Measurements from ENCODE around the gene RALGAPB. TPM values are rescaled to one million over a fixed set of nuclear protein-coding genes. Genes with fewer than 3 reads are reported as not detected.
"Not testable (repeated sequence)": the region's sequence is repeated elsewhere in the genome, so short reads cannot be mapped to it uniquely, and the experiment has no call there.

RALGAPB gene
- total and polyA plus RNA-seq, 12 donors: 8.4 to 28.2 (median 25.6) TPM

DNA sequence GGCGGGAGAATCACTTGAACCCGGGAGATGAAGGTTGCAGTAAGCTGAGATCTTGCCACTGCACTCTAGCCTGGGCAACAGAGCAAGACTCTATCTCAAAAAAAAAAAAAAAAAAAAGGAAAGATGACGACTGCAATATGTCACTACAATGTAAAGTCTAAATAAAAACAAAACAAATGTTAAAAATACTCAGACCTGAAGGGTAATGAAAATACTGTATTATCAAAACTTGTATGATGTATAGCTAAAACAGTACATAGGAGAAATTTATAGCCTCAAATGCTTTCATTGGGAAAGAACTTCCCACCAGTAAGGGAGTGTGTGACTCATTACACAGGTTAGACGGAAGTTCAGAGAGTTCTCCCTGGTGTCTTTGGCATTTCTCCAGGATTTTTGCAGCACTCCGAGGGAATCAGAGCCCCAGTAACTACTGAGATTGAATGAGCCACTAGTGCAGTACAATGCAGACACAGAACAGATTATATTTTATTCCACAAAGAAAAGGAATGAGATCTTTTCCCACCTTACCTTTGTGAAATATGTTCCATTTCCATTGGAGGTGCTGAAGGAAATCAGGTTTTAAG lies 12.5 kb upstream of the RALGAPB start:
- 45 to 48% methylated on average over 5 of the region's 5 CpGs for WGBS, 2 donors
- peak in 1 of 2 donors; percentile 38 for DNase-seq
- peak in 7 of 8 donors; percentile 67 to 94 (median 87) for ATAC-seq
- H3K4me1 ChIP-seq: peaks cover 0 to 7% (median 0%) of the 10 kb centered on the region in 9 donors
- intact Hi-C loops (cut with DNase I): no loop called here
- H3K27me3 ChIP-seq: no peaks in the 10 kb centered on the region
- H3K9me3 ChIP-seq: no peaks in the 10 kb centered on the region
- peak overlapping the region in 1 of 10 donors; percentile 46 for H3K27ac ChIP-seq
- H3K36me3 ChIP-seq: no peaks in the 10 kb centered on the region
- H3K4me3 ChIP-seq: no peak overlapping the region
- TF ChIP-seq, protein P1, sequence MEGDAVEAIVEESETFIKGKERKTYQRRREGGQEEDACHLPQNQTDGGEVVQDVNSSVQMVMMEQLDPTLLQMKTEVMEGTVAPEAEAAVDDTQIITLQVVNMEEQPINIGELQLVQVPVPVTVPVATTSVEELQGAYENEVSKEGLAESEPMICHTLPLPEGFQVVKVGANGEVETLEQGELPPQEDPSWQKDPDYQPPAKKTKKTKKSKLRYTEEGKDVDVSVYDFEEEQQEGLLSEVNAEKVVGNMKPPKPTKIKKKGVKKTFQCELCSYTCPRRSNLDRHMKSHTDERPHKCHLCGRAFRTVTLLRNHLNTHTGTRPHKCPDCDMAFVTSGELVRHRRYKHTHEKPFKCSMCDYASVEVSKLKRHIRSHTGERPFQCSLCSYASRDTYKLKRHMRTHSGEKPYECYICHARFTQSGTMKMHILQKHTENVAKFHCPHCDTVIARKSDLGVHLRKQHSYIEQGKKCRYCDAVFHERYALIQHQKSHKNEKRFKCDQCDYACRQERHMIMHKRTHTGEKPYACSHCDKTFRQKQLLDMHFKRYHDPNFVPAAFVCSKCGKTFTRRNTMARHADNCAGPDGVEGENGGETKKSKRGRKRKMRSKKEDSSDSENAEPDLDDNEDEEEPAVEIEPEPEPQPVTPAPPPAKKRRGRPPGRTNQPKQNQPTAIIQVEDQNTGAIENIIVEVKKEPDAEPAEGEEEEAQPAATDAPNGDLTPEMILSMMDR (IDR thresholded peaks at IDR 0.05): no peak

DNA sequence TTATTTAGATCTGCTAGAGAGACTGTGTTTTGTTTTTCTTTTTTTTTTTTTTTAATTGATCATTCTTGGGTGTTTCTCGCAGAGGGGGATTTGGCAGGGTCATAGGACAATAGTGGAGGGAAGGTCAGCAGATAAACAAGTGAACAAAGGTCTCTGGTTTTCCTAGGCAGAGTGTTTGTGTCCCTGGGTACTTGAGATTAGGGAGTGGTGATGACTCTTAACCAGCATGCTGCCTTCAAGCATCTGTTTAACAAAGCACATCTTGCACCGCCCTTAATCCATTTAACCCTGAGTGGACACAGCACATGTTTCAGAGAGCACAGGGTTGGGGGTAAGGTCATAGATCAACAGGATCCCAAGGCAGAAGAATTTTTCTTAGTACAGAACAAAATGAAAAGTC lies 12.0 kb upstream of the RALGAPB start:
- H3K4me1 ChIP-seq; H3K9me3 ChIP-seq; intact Hi-C loops (cut with DNase I); H3K36me3 ChIP-seq; ATAC-seq; DNase-seq; H3K27me3 ChIP-seq; H3K4me3 ChIP-seq: not testable (repeated sequence)
- 0 to 14% methylated on average over 1 of the region's 2 CpGs for WGBS, 2 donors
- peak overlapping the region in 1 of 10 donors; percentile 46 for H3K27ac ChIP-seq

DNA sequence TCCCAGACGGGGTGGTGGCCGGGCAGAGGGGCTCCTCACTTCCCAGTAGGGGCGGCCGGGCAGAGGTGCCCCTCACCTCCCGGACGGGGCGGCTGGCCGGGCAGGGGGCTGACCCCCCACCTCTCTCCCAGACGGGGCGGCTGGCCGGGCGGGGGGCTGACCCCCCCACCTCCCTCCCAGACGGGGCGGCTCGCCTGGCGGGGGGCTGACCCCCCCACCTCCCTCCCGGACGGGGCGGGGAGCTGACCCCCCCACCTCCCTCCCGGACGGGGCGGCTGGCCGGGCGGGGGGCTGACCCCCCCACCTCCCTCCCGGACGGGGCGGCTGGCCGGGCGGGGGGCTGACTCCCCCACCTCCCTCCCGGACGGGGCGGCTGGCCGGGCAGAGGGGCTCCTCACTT lies 11.5 kb upstream of the RALGAPB start:
- H3K36me3 ChIP-seq; H3K4me1 ChIP-seq; ATAC-seq; H3K27ac ChIP-seq; DNase-seq; H3K9me3 ChIP-seq; H3K27me3 ChIP-seq; H3K4me3 ChIP-seq; intact Hi-C loops (cut with DNase I): not testable (repeated sequence)
- 88 to 91% methylated on average over 12 to 26 of the region's 33 CpGs for WGBS, 2 donors

DNA sequence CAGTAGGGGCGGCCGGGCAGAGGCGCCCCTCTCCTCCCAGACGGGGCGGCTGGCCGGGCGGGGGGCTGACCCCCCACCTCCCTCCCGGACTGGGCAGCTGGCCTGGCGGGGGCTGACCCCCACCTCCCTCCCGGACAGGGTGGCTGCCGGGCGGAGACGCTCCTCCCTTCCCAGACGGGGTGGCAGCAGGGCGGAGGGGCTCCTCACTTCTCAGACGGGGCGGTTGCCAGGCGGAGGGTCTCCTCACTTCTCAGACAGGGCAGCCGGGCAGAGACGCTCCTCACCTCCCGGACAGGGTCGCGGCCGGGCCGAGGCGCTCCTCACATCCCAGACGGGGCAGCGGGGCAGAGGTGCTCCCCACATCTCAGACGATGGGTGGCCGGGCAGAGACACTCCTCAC lies 11.1 kb upstream of the RALGAPB start:
- 90 to 91% methylated on average over 26 to 29 of the region's 30 CpGs for WGBS, 2 donors
- H3K4me1 ChIP-seq; DNase-seq; H3K4me3 ChIP-seq; H3K36me3 ChIP-seq; H3K9me3 ChIP-seq; H3K27ac ChIP-seq; H3K27me3 ChIP-seq; intact Hi-C loops (cut with DNase I); ATAC-seq: not testable (repeated sequence)

DNA sequence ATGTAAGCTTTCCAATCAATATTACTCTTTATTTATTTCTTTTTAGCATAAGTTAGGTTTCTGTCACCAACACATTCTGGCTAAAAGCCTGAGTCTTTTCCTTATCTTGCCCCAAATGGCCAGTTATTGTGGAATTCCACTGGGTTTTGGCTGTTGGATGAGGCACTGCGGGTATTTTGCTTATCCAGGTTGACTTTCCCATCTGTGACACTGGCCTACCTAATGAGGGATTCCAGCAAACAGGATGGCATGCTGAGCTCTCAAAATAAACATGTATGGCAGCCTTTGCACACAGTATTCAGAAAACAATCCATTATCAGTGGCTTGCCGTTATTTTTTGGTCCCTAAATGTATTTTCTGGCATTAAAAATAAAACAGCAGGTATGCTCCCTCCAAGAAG lies 6.5 kb upstream of the RALGAPB start:
- DNase-seq (no peak), ATAC-seq (no peak)
- Histone ChIP-seq H3K36me3 (no peaks in the 10 kb centered on the region), H3K27me3 (no peaks in the 10 kb centered on the region), H3K4me3 (no peak overlapping the region), H3K27ac (no peak overlapping the region), H3K9me3 (no peaks in the 10 kb centered on the region), H3K4me1 (no peaks in the 10 kb centered on the region)
- intact Hi-C loops (cut with DNase I): no loop called here
- WGBS, 2 donors: 47 to 65% methylated on average over 2 of the region's 2 CpGs
- TF ChIP-seq, protein P1 (IDR thresholded peaks at IDR 0.05): no peak

DNA sequence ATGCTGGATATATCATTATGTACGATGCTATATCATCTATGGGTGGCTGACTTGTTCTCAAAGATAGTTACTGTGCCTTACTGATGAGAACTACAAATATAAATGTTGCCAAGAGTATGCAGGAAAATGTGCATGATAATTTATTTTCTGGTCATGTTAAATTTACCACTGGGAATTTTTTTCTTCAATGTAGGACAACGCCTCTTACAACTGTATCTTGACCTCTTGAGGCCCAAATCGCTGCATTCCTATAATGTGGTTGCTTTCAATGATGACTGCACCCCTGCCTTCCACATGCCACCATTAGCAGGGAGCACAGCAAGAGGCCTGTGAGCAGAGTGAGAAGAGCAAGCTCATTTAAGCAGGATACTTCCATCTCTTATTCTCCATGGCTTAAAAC lies 5.7 kb upstream of the RALGAPB start:
- Histone ChIP-seq H3K4me1 (peaks cover 0 to 4% (median 1%) of the 10 kb centered on the region in 9 donors), H3K27ac (no peak overlapping the region), H3K27me3 (no peaks in the 10 kb centered on the region), H3K36me3 (no peaks in the 10 kb centered on the region), H3K9me3 (no peaks in the 10 kb centered on the region), H3K4me3 (no peak overlapping the region)
- DNase-seq (no peak), ATAC-seq (no peak)
- 79 to 83% methylated on average over 3 of the region's 3 CpGs for WGBS, 2 donors
- intact Hi-C loops (cut with DNase I): no loop called here
- TF ChIP-seq, protein P1 (IDR thresholded peaks at IDR 0.05): no peak
